A673 (cell line): ENCODE data around the gene LGALS7B. TPM values are rescaled to one million over a fixed set of nuclear protein-coding genes. Genes with fewer than 3 reads are reported as not detected.

Source experiments
- BruUV-seq: library from RNA; stranded (reverse); fragments of 400-500 nt; replicated peaks from 2 replicates; lab custom pipeline; 2021; lab: Mats Ljungman, UMichigan
- CTCF ChIA-PET: fragments of 300-600 bp; sonication (Branson Sonifier 250); formaldehyde crosslinking; loops from one replicate; lab custom pipeline; 2022; ENCODE audit warnings: antibody characterized with exemption; lab: Charles Lee
- POLR2A ChIA-PET: fragments of 300-600 bp; sonication (Branson Sonifier 250); formaldehyde crosslinking; loops from one replicate; lab custom pipeline; 2022; ENCODE audit warnings: antibody characterized with exemption; ENCODE audit not compliant: low non-redundant PET; lab: Charles Lee
- DNase-seq: peaks from one replicate; pipeline ENCODE4 v3.0.0-alpha.2; 2015; ENCODE audit warnings: low spot score
- H3K27ac ChIP-seq: fragments of 200-600 bp; sonication (generic); 2 replicates; pipeline ENCODE4 v1.5.1; 2016; ENCODE audit warnings: mixed run types, low read depth, mild to moderate bottlenecking, mixed read lengths, antibody characterized with exemption, low read length; ENCODE audit not compliant: poor library complexity, severe bottlenecking
- H3K27me3 ChIP-seq: fragments of 200-600 bp; sonication (generic); replicated peaks from 2 replicates; pipeline ENCODE4 v1.6.1; 2017; ENCODE audit warnings: mixed run types, low read depth, mild to moderate bottlenecking, mixed read lengths, antibody characterized with exemption, low read length; ENCODE audit not compliant: insufficient read depth, poor library complexity
- H3K36me3 ChIP-seq: fragments of 200-600 bp; sonication (generic); 2 replicates; pipeline ENCODE4 v1.6.1; 2016; ENCODE audit warnings: mixed run types, mild to moderate bottlenecking, mixed read lengths, antibody characterized with exemption, low read length; ENCODE audit not compliant: insufficient read depth, poor library complexity, severe bottlenecking
- H3K4me1 ChIP-seq: fragments of 200-600 bp; sonication (generic); 2 replicates; pipeline ENCODE4 v1.6.1; 2017; ENCODE audit warnings: mixed run types, mild to moderate bottlenecking, mixed read lengths, antibody characterized with exemption, low read length; ENCODE audit not compliant: insufficient read depth, poor library complexity, severe bottlenecking
- H3K4me3 ChIP-seq: fragments of 200-600 bp; sonication (generic); 2 replicates; pipeline ENCODE4 v1.5.1; 2016; ENCODE audit warnings: low read depth, mixed run types, mild to moderate bottlenecking, mixed read lengths, low read length; ENCODE audit not compliant: poor library complexity, severe bottlenecking
- H3K9me3 ChIP-seq: fragments of 200-600 bp; sonication (generic); 2 replicates; pipeline ENCODE4 v1.6.1; 2016; ENCODE audit warnings: mixed run types, low read depth, mild to moderate bottlenecking, mixed read lengths, antibody characterized with exemption, low read length; ENCODE audit not compliant: poor library complexity, severe bottlenecking
- EZH2 ChIP-seq: fragments of 200-600 bp; sonication (generic); IDR thresholded peaks from 2 replicates; pipeline ENCODE4 v1.6.1; 2017; ENCODE audit warnings: borderline replicate concordance, low read depth, mild to moderate bottlenecking, mixed read lengths, antibody characterized with exemption, low read length; ENCODE audit not compliant: poor library complexity, severe bottlenecking
- intact Hi-C: fragments of 100-400 bp; cut with micrococcal nuclease; formaldehyde crosslinking; loops from one replicate; pipeline ENCODE4 v1.10.0; 2022; ENCODE audit not compliant: unreplicated experiment
- total RNA-seq: library from RNA; stranded (reverse); gene quantifications from 2 replicates; pipeline ENCODE4 v1.2.3, GENCODE V29; 2021
- TF ChIP-seq, protein P1 (sequence below): fragments of 300-800, 200-600 bp; sonication (generic); conservative IDR thresholded peaks from 2 replicates; pipeline ENCODE4 v1.5.1; 2017; ENCODE audit warnings: low read depth, mild to moderate bottlenecking, antibody characterized with exemption, low read length, moderate library complexity, mixed read lengths

The LGALS7B gene
- total RNA-seq, 1 experiment from 2014 or later, result not detected

DNA sequence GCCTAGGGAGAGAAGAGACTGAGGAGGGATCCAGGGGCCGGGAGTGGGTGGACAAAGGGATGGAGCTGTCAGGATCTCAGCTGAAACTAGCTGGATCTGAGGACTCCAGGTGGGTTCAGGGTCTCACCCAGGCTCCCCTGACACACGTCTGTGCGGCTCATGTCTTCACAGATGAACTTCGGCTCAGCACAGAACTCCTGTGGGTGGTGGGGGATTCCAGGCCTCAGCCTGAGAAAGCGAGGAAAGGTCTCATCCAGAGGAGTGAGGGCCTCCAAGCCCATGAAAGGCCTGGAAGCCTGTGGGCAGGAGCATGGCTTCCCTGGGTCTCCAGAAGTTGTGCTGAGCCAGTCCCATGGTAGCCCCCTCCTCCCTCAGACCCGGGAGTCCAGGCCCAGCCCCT lies 46.1 kb upstream of the LGALS7B start:
- POLR2A ChIA-PET, result no interaction called here
- Histone ChIP-seq H3K27me3 (no peaks in the 10 kb centered on the region), H3K9me3 (no peaks in the 10 kb centered on the region), H3K4me1 (no peaks in the 10 kb centered on the region), H3K4me3 (no peak overlapping the region), H3K36me3 (no peaks in the 10 kb centered on the region), H3K27ac (no peak overlapping the region)
- no peak for TF ChIP-seq EZH2
- TF ChIP-seq, protein P1, sequence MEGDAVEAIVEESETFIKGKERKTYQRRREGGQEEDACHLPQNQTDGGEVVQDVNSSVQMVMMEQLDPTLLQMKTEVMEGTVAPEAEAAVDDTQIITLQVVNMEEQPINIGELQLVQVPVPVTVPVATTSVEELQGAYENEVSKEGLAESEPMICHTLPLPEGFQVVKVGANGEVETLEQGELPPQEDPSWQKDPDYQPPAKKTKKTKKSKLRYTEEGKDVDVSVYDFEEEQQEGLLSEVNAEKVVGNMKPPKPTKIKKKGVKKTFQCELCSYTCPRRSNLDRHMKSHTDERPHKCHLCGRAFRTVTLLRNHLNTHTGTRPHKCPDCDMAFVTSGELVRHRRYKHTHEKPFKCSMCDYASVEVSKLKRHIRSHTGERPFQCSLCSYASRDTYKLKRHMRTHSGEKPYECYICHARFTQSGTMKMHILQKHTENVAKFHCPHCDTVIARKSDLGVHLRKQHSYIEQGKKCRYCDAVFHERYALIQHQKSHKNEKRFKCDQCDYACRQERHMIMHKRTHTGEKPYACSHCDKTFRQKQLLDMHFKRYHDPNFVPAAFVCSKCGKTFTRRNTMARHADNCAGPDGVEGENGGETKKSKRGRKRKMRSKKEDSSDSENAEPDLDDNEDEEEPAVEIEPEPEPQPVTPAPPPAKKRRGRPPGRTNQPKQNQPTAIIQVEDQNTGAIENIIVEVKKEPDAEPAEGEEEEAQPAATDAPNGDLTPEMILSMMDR, result no peak
- no TSS peak for BruUV-seq
- intact Hi-C loops, result no loop called here
- CTCF ChIA-PET, result no interaction called here
- DNase-seq, result no peak

DNA sequence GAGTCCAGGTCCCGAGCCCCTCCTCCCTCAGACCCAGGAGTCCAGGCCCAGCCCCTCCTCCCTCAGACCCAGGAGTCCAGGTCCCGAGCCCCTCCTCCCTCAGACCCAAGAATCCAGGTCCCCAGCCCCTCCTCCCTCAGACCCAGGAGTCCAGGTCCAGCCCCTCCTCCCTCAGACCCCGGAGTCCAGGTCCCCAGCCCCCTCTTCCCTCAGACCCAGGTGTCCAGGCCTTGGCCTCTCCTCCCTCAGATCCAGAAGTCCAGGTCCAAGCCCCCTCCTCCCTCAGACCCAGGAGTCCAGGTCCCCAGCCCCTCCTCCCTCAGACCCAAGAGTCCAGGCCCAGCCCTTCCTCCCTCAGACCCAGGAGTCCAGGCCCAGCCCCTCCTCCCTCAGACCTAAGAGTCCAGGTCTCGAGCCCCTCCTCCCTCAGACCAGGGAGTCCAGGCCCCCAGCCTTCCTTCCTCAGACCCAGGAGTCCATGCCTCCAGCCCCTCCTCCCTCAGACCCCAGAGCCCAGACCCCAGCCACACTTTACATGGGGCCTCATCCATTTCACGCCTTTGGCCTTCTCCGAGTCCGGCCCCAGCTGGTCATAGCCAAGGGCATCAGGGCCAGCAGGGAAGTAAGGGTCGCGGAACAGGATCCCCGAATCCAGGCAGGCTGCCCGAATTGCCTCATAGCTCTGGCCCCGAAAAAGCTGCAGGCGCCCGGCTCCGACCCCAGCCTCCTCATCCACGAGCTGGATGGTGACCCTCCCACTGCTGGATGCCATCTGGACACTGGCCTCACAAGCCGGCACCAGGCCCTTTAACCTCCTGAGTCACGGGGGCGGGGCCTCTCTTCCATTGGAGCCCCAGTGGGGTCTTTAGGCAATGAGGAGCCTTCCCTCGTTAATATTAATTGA lies 45.4 kb upstream of the LGALS7B start:
- no TSS peak for BruUV-seq
- H3K9me3 ChIP-seq, result no peaks in the 10 kb centered on the region
- no peak overlapping the region for H3K27ac ChIP-seq
- no peaks in the 10 kb centered on the region for H3K36me3 ChIP-seq
- H3K4me1 ChIP-seq, result no peaks in the 10 kb centered on the region
- POLR2A ChIA-PET, result no interaction called here
- no peak overlapping the region for H3K4me3 ChIP-seq
- CTCF ChIA-PET, result no interaction called here
- intact Hi-C loops, result no loop called here
- TF ChIP-seq, protein P1, result no peak
- no peak for TF ChIP-seq EZH2
- DNase-seq, result no peak
- no peaks in the 10 kb centered on the region for H3K27me3 ChIP-seq

DNA sequence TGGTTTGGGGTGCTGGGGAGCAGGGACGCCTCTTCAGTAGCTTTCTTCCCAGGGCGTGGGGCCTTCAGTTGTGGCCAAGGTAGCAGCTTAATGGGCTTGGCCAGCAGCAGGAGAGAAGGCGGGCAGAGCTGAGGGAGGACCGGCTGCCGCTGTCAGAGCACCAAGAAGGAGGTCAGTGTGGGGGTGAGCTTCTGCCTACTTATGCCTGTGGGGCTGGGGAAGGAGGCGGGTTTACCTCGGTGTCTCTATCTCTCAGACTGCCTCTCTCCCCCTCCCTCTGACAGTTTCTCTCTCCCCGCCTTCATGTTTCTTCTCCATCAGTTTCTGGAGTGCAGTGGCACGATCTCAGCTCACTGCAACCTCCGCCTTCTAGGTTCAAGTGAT lies 44.7 kb upstream of the LGALS7B start, which contains the start of gene CAPN12:
Gene CAPN12, minus strand, starts transcription at position 177 of the 384 bp plus-strand sequence. CDS start 309 bp downstream, outside the sequence.
- Histone ChIP-seq H3K9me3 (no peaks in the 10 kb centered on the region), H3K4me3 (no peak within 1 kb of the TSS), H3K36me3 (no peaks in the 10 kb centered on the region), H3K27me3 (no peaks in the 10 kb centered on the region), H3K4me1 (no peaks in the 10 kb centered on the region), H3K27ac (no peak within 1 kb of the TSS)
- intact Hi-C loops, result no loop called here
- no TSS peak for BruUV-seq
- TF ChIP-seq, protein P1, result no peak
- TF ChIP-seq EZH2, result no peak
- ChIA-PET POLR2A (no interaction called here), CTCF (no interaction called here)
- no peak for DNase-seq
